Peyer's patch (tissue), 4 donors: ENCODE results near the gene PPM1J. TPM values are rescaled to one million over a fixed set of nuclear protein-coding genes. Genes with fewer than 3 reads are reported as not detected.

Experiments used
- DNase-seq, 3 donors: peaks; one replicate each; pipeline ENCODE4 v3.0.0-alpha.2; 2017 to 2019
- H3K27ac ChIP-seq, 4 donors: fragments of 200-600 bp; sonication (generic); one replicate each; pipeline ENCODE4 v1.5.1; 2016 to 2019
- H3K27me3 ChIP-seq, 2 donors: fragments of 200-600 bp; sonication (generic); one replicate each; pipeline ENCODE4 v1.5.1; 2019
- H3K36me3 ChIP-seq, 3 donors: fragments of 200-600 bp; sonication (generic); one replicate each; pipeline ENCODE4 v1.5.1; 2016 to 2019
- H3K4me1 ChIP-seq, 4 donors: fragments of 200-600 bp; sonication (generic); one replicate each; pipeline ENCODE4 v1.5.1; 2016 to 2019
- H3K4me3 ChIP-seq, 4 donors: fragments of 200-600 bp; sonication (generic); 1 replicate in 3 of 4; 2 replicates in 1 of 4; pipeline ENCODE4 v1.5.1; 2016 to 2019; ENCODE audit warnings: mild to moderate bottlenecking in 1 of 4
- H3K9me3 ChIP-seq, 4 donors: fragments of 200-600 bp; sonication (generic); one replicate each; pipeline ENCODE4 v1.5.1; 2016 to 2019; ENCODE audit warnings: mild to moderate bottlenecking in 1 of 4
- POLR2A ChIP-seq, 2 donors: fragments of 450-650 bp; IDR thresholded peaks; one replicate each; pipeline ENCODE4 v1.5.1; 2017; ENCODE audit warnings: antibody characterized with exemption in 2 of 2, mild to moderate bottlenecking in 2 of 2, moderate library complexity in 2 of 2
- total RNA-seq, 4 donors: library from RNA; depleted of rRNA; stranded (reverse); fragments of >200 nt; gene quantifications; one replicate each; pipeline ENCODE4 v1.1.0, GENCODE V29; 2016
- TF ChIP-seq, protein P1 (sequence below), 6 experiments: fragments of 450-650 bp in 4 of 6; fragments of 200-600 bp in 2 of 6; sonication (generic) in 1 of 6; IDR thresholded peaks; one replicate each; pipeline ENCODE4 v1.5.1; 2017 to 2019; ENCODE audit warnings: antibody characterized with exemption in 6 of 6, mild to moderate bottlenecking in 3 of 6, moderate library complexity in 1 of 6

The PPM1J gene
- total RNA-seq, 4 donors from 2014 or later, result 0.67 TPM; not detected in 3

DNA sequence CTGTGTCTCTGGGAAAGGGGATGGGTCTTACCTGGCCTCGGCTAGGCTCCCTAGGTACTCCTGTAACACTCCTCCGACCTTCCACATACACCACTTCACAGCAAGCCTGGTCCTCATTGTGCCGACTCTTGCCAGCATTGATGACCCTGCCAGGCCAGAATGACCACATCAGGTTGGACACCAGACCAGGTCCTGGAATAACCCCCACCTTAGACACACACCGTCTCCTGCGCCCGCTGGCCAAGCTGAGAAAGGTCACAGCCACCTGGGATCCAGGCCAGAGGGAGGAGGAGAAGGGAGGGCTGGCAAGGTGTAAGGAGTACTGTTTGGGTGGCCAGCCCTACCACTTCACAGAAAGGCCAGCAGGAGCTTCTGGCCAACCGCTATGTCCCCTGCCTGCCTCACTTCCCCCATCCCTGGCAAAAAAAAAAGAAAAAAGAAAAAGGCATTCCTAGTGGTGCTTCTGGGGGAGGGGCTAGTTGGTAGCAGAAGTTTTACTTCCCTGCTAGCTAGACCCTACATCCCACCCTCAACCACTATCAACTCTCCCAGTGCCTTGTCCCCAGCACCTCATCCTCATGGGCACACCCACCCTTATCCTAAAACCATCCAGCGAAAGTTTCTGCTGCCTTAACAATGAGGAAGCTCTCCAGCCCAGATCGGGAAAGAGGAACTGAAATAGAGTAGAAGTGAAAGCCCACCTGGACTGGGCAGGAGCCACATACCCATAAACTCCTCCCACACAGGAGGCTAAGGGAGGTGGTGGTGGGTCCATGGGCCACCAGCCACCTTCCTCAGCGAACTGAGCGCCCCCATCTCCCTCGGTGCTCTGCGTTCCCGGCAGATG lies 1.4 kb downstream of the PPM1J start:
- DNase-seq, result peak in 2 of 3 donors; percentile 64 to 69
- Histone ChIP-seq H3K27ac (peak overlapping the region in 1 of 4 donors; percentile 71), H3K36me3 (no peaks in the 10 kb centered on the region), H3K27me3 (no peaks in the 10 kb centered on the region), H3K4me3 (peak overlapping the region; percentile 52 to 86 (median 74)), H3K4me1 (peaks cover 0 to 14% (median 8%) of the 10 kb centered on the region in 4 donors), H3K9me3 (no peaks in the 10 kb centered on the region)
- no peak for TF ChIP-seq POLR2A (IDR thresholded peaks at IDR 0.05)
- TF ChIP-seq, protein P1, sequence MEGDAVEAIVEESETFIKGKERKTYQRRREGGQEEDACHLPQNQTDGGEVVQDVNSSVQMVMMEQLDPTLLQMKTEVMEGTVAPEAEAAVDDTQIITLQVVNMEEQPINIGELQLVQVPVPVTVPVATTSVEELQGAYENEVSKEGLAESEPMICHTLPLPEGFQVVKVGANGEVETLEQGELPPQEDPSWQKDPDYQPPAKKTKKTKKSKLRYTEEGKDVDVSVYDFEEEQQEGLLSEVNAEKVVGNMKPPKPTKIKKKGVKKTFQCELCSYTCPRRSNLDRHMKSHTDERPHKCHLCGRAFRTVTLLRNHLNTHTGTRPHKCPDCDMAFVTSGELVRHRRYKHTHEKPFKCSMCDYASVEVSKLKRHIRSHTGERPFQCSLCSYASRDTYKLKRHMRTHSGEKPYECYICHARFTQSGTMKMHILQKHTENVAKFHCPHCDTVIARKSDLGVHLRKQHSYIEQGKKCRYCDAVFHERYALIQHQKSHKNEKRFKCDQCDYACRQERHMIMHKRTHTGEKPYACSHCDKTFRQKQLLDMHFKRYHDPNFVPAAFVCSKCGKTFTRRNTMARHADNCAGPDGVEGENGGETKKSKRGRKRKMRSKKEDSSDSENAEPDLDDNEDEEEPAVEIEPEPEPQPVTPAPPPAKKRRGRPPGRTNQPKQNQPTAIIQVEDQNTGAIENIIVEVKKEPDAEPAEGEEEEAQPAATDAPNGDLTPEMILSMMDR (IDR thresholded peaks at IDR 0.05), result no peak

DNA sequence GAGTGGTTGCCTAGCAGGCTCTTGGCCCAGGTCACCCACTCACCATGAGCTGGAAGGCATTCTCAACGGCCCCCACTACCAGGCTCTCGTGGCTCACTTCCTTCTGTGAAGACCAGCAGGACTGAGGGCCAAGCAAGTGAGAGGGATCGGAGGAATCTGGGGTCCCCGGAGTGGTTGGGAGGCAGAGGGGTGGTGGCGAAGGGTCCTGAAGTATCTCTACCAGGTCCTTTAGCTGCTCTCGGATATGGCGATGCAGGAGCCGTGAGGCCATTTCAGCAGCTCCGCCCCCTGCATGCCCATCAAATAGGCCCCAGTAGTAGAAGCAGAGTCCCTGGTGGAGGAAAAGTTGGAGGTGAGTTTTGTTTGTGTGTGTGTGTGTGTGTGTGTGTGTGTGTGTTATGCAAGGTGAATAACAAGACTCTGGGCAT lies 2.4 kb downstream of the PPM1J start:
- H3K4me3 ChIP-seq, result no peak overlapping the region
- H3K36me3 ChIP-seq, result no peaks in the 10 kb centered on the region
- TF ChIP-seq, protein P1 (IDR thresholded peaks at IDR 0.05), result no peak
- TF ChIP-seq POLR2A (IDR thresholded peaks at IDR 0.05), result no peak
- no peak for DNase-seq
- no peak overlapping the region for H3K27ac ChIP-seq
- peaks cover 0 to 15% (median 7%) of the 10 kb centered on the region in 4 donors for H3K4me1 ChIP-seq
- no peaks in the 10 kb centered on the region for H3K27me3 ChIP-seq
- H3K9me3 ChIP-seq, result no peaks in the 10 kb centered on the region

DNA sequence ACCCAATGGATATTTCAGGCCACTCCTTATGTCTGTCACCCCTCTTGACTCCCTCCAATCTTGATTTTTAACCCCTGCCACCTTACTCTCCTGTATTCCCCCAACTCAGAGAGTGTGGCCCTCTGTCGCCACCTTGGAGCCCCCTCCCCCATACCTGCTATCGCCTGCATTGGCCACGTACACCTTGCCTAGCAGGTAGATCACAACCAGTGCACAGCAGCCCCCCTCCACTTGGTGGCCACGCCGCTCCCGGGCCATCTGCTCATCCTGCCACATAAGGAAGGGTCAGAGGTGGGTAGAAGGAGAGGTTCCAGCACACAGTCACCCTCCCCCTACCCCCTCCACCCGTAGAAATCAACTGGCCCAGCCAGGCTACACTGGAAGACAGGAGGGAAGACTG lies 2.9 kb downstream of the PPM1J start:
- Histone ChIP-seq H3K4me1 (peaks cover 0 to 19% (median 7%) of the 10 kb centered on the region in 4 donors), H3K9me3 (no peaks in the 10 kb centered on the region), H3K27me3 (no peaks in the 10 kb centered on the region), H3K4me3 (no peak overlapping the region), H3K27ac (no peak overlapping the region), H3K36me3 (no peaks in the 10 kb centered on the region)
- TF ChIP-seq, protein P1 (IDR thresholded peaks at IDR 0.05), result no peak
- no peak for TF ChIP-seq POLR2A (IDR thresholded peaks at IDR 0.05)
- no peak for DNase-seq

DNA sequence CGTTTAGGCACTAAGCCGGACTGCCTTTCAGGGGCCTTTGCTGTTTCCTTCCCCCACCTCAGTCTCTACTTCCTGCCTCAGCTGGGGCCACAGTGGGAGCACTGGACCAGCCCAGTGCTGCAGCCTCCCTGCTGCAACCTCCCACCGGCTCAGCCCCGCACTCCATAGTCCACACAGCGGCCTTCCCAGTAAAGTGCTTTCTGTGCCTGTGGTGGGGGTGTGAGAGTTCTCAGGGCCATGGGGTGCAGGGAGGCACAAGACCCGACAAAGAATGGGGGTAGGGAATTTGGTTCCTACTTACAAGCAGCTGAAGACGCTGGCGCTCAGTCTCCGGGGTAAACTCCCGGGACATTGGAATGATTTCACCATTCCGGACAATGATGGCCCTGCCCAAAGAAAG lies 3.5 kb downstream of the PPM1J start:
- no peak overlapping the region for H3K27ac ChIP-seq
- H3K4me1 ChIP-seq, result peaks cover 0 to 19% (median 7%) of the 10 kb centered on the region in 4 donors
- no peaks in the 10 kb centered on the region for H3K36me3 ChIP-seq
- no peaks in the 10 kb centered on the region for H3K27me3 ChIP-seq
- no peak for TF ChIP-seq POLR2A (IDR thresholded peaks at IDR 0.05)
- TF ChIP-seq, protein P1 (IDR thresholded peaks at IDR 0.05), result no peak
- H3K4me3 ChIP-seq, result no peak overlapping the region
- DNase-seq, result no peak
- no peaks in the 10 kb centered on the region for H3K9me3 ChIP-seq

DNA sequence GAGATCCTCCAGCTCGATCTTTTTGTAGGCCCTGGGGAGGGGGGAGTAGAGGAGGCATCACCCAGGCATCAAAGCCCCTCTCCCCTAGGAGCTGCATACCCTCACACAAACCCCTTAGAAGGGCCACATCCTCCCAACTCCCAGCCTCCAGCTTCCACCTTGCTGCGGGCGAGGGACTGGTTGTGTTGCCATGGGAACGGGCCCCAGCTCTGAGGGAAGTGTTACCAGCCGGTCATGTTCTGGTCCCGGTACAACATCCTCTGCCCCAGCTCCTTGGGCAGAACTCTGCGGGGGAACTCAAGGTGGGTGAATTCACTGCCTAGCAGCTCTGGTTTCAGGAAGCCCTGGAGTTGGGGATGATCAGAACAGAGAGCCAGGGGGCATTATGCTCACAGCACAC lies 4.1 kb downstream of the PPM1J start:
- Histone ChIP-seq H3K27ac (no peak overlapping the region), H3K4me1 (peaks cover 0 to 19% (median 7%) of the 10 kb centered on the region in 4 donors), H3K4me3 (no peak overlapping the region), H3K27me3 (no peaks in the 10 kb centered on the region), H3K9me3 (no peaks in the 10 kb centered on the region), H3K36me3 (no peaks in the 10 kb centered on the region)
- DNase-seq, result no peak
- TF ChIP-seq, protein P1 (IDR thresholded peaks at IDR 0.05), result no peak
- no peak for TF ChIP-seq POLR2A (IDR thresholded peaks at IDR 0.05)
